Measurements from ENCODE around the gene MZT1.

MZT1 gene

GRCh38 chr13:72678312-72678711 lies 49.1 kb downstream of the MZT1 start:
- no peak for DNase-seq

GRCh38 chr13:72677431-72677830 lies 50.0 kb downstream of the MZT1 start:
- DNase-seq: no peak

- no peak for DNase-seq
Observed at GRCh38 chr13:72666391-72666790, 61.0 kb downstream of the MZT1 start.

GRCh38 chr13:72662548-72662947 lies 64.9 kb downstream of the MZT1 start:
- DNase-seq: no peak

Data from CD4-positive, alpha-beta T cell treated with Interferon gamma for 1 hour (primary cell).